Endodermal cell (in vitro differentiated cells): ENCODE measurements around the gene JARID2. TPM values are rescaled to one million over a fixed set of nuclear protein-coding genes. Genes with fewer than 3 reads are reported as not detected.

Experiments
- DNase-seq: peaks from one replicate; pipeline ENCODE4 v3.0.0-alpha.2; 2017
- H3K27ac ChIP-seq: 2 replicates; pipeline ENCODE4 v1.5.1; 2013; ENCODE audit warnings: mild to moderate bottlenecking, low read depth, low read length, moderate library complexity
- H3K27me3 ChIP-seq: 2 replicates; pipeline ENCODE4 v1.6.1; 2013; ENCODE audit warnings: mild to moderate bottlenecking, low read length, moderate library complexity; ENCODE audit not compliant: insufficient read depth, control insufficient read depth, poor library complexity, severe bottlenecking
- H3K36me3 ChIP-seq: 2 replicates; pipeline ENCODE4 v1.7.0; 2013; ENCODE audit warnings: mild to moderate bottlenecking, low read length, moderate library complexity; ENCODE audit not compliant: control insufficient read depth, insufficient read depth
- H3K4me1 ChIP-seq: one replicate; pipeline ENCODE4 v1.7.0; 2013; ENCODE audit warnings: low read length; ENCODE audit not compliant: control insufficient read depth, insufficient read depth
- H3K4me3 ChIP-seq: 2 replicates; pipeline ENCODE4 v1.5.1; 2013; ENCODE audit warnings: mild to moderate bottlenecking, low read length, moderate library complexity
- H3K9ac ChIP-seq: 2 replicates; pipeline ENCODE4 v1.6.1; 2013; ENCODE audit warnings: mild to moderate bottlenecking, low read length, moderate library complexity; ENCODE audit not compliant: poor library complexity, severe bottlenecking; ENCODE audit errors: extremely low read depth
- H3K9me3 ChIP-seq: 2 replicates; pipeline ENCODE4 v1.6.1; 2013; ENCODE audit warnings: mild to moderate bottlenecking, low read length, moderate library complexity; ENCODE audit not compliant: control insufficient read depth
- H3K27ac Mint-ChIP-seq: 2 replicates; pipeline ENCODE4 v1.8.0; 2020; ENCODE audit warnings: mixed read lengths
- H3K27me3 Mint-ChIP-seq: 2 replicates; pipeline ENCODE4 v1.8.0; 2021; ENCODE audit warnings: mild to moderate bottlenecking, mixed read lengths; ENCODE audit not compliant: insufficient read depth
- H3K36me3 Mint-ChIP-seq: 2 replicates; pipeline ENCODE4 v1.8.0; 2020; ENCODE audit warnings: low read depth, mixed read lengths
- H3K4me1 Mint-ChIP-seq: 2 replicates; pipeline ENCODE4 v1.8.0; 2020; ENCODE audit warnings: mixed read lengths
- H3K4me3 Mint-ChIP-seq: 2 replicates; pipeline ENCODE4 v1.8.0; 2020; ENCODE audit warnings: mild to moderate bottlenecking, moderate library complexity, mixed read lengths
- H3K9me3 Mint-ChIP-seq: 2 replicates; pipeline ENCODE4 v1.8.0; 2020; ENCODE audit warnings: mild to moderate bottlenecking, mixed read lengths
- WGBS, 2 experiments: methylation state at CpG; one replicate each; pipeline versions ENCODE4 v1.1.5 to v1.1.7; 2013; ENCODE audit warnings: missing lambda C conversion rate in 2 of 2, mixed read lengths in 1 of 2; ENCODE audit not compliant: insufficient coverage in 1 of 2, insufficient read length in 1 of 2; 5-methylcytosine and 5-hydroxymethylcytosine counted together
- total RNA-seq, 2 donors: library from RNA; stranded (reverse); fragmentation: NEBNext Ultra II Directional in 1 of 2; extraction: Animal tissue kit (Norgen Biotek cat#: 25700) in 1 of 2; gene quantifications; 2 replicates in 1 of 2; 3 replicates in 1 of 2; pipeline ENCODE4 v1.2.1, GENCODE V29; 2021
- TF ChIP-seq, protein P1 (sequence below): fragments of 200-600 bp; sonication (generic); conservative IDR thresholded peaks from 2 replicates; pipeline ENCODE4 v1.5.0; 2021; ENCODE audit warnings: antibody characterized with exemption, mild to moderate bottlenecking

The JARID2 gene
- total RNA-seq, 2 donors from 2014 or later = 42.5 to 77.0 TPM

DNA sequence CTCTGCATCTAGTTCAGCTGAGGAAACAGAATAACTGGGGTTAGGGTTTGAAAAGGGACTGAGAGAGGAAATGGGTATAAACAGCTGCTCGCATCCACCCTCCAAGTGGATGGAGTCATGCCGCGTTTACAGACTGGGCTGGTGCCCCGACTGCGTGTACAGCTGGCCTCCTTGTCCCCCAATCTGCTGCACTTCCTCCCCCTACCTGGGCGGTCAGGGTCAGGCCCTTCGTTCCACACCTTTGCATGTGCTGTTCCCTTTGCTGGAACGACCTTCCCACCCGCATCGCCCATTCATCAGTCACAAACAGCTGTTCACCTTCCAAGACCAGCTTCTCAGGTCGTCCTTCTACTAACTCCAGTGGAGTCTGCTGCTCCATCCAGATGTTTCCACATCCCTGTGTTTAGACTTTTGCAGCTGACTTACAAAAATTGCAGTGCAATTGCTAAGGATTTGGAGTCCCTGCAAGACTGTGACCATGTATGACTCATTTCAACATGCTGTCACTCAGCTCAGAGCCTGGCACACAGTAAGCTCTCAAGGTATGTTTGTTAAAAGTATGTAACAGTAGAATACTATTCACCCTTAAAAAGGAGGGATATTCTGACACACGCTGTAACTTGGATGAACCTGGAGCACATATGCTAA, 287.6 kb downstream of the JARID2 start:
- no peak overlapping the region for H3K4me3 ChIP-seq

DNA sequence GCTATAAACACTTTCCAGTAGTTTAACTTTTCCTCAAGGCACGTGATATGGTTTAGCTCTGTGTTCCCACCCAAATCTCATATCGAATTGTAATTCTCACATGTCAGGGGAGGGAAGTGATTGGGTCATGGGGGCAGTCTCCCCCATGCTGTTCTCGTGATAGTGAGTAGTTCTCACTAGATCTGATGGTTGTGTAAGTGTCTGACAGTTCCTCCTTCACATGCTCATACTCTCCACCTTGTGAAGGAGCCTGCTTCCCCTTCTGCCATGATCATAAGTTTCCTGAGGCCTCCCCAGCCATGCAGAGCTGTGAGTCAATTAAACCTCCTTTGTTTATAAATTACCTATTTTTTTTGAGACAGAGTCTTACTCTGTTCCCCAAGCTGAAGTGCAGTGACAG, 289.1 kb downstream of the JARID2 start:
- Mint-ChIP-seq H3K4me3 (no peak overlapping the region), H3K4me1 (peaks cover 30% of the 10 kb centered on the region), H3K36me3 (peaks cover 24% of the 10 kb centered on the region), H3K9me3 (peaks cover 24% of the 10 kb centered on the region), H3K27me3 (no peaks in the 10 kb centered on the region), H3K27ac (no peak overlapping the region)
- Histone ChIP-seq H3K4me1 (peaks cover 25% of the 10 kb centered on the region), H3K4me3 (no peak overlapping the region), H3K9ac (no peak overlapping the region), H3K36me3 (peaks cover 13% of the 10 kb centered on the region), H3K9me3 (peaks cover 23% of the 10 kb centered on the region), H3K27ac (no peak overlapping the region), H3K27me3 (no peaks in the 10 kb centered on the region)
- WGBS, 2 experiments = 70 to 89% methylated on average over 2 to 3 of the region's 3 CpGs
- no peak for DNase-seq
- TF ChIP-seq, protein P1, sequence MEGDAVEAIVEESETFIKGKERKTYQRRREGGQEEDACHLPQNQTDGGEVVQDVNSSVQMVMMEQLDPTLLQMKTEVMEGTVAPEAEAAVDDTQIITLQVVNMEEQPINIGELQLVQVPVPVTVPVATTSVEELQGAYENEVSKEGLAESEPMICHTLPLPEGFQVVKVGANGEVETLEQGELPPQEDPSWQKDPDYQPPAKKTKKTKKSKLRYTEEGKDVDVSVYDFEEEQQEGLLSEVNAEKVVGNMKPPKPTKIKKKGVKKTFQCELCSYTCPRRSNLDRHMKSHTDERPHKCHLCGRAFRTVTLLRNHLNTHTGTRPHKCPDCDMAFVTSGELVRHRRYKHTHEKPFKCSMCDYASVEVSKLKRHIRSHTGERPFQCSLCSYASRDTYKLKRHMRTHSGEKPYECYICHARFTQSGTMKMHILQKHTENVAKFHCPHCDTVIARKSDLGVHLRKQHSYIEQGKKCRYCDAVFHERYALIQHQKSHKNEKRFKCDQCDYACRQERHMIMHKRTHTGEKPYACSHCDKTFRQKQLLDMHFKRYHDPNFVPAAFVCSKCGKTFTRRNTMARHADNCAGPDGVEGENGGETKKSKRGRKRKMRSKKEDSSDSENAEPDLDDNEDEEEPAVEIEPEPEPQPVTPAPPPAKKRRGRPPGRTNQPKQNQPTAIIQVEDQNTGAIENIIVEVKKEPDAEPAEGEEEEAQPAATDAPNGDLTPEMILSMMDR = no peak

More for the DNA sequence above, 287.6 kb downstream of the JARID2 start:
- Histone ChIP-seq H3K9me3 (peaks cover 26% of the 10 kb centered on the region), H3K36me3 (peaks cover 13% of the 10 kb centered on the region), H3K9ac (no peak overlapping the region), H3K4me1 (peaks cover 14% of the 10 kb centered on the region), H3K27ac (no peak overlapping the region), H3K27me3 (no peaks in the 10 kb centered on the region)
- DNase-seq = no peak
- H3K4me3 Mint-ChIP-seq = no peak overlapping the region
- 80 to 85% methylated on average over 12 of the region's 12 CpGs for WGBS, 2 experiments
- H3K27me3 Mint-ChIP-seq = no peaks in the 10 kb centered on the region
- peaks cover 15% of the 10 kb centered on the region for H3K4me1 Mint-ChIP-seq
- peaks cover 23% of the 10 kb centered on the region for H3K9me3 Mint-ChIP-seq
- TF ChIP-seq, protein P1 = no peak
- H3K36me3 Mint-ChIP-seq = peaks cover 30% of the 10 kb centered on the region
- no peak overlapping the region for H3K27ac Mint-ChIP-seq

DNA sequence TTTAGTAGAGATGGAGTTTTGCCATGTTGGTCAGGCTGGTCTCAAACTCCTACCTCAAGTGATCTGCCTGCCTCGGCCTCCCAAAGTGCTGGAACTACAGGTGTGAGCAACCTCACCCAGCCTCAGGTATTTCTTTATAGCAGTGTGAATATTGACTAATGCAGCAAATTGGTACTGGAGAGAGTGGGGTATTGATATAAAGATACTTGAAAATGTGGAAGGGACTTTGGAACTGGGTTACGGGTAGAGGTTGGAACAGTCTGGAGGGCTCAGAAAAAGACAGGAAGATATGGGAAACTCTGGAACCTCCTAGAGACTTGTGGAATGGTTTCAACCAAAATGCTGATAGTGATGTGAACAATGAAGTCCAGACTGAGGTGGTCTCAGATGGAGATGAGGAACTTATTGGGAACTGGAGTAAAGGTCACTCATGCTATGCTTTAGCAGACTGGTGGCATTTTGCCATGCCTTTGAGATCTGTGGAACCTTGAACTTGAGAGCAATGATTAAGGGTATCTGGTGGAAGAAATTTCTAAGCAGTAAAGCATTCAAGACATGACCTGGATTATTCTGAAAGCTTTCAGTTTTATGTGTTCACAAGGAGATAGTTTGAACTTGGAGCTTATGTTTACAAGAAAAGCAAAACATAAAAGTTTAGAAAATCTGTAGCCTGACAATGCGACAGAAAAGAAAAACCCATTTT, 289.8 kb downstream of the JARID2 start:
- Histone ChIP-seq H3K9ac (no peak overlapping the region), H3K4me3 (peak overlapping the region; percentile 23), H3K27ac (no peak overlapping the region), H3K36me3 (peaks cover 10% of the 10 kb centered on the region), H3K9me3 (peaks cover 23% of the 10 kb centered on the region), H3K4me1 (peaks cover 26% of the 10 kb centered on the region), H3K27me3 (no peaks in the 10 kb centered on the region)
- Mint-ChIP-seq H3K4me3 (no peak overlapping the region), H3K4me1 (peaks cover 34% of the 10 kb centered on the region), H3K27ac (no peak overlapping the region), H3K27me3 (no peaks in the 10 kb centered on the region), H3K9me3 (peaks cover 24% of the 10 kb centered on the region), H3K36me3 (peaks cover 22% of the 10 kb centered on the region)
- TF ChIP-seq, protein P1 = no peak
- WGBS, 2 experiments = 95 to 96% methylated on average over 2 to 3 of the region's 3 CpGs
- DNase-seq = no peak
